GM10266 (cell line): ENCODE measurements around the gene TFG.

Experiments
- DNase-seq: peaks from one replicate; pipeline ENCODE4 v3.0.0; 2012; ENCODE audit errors: extremely low spot score
- TF ChIP-seq, protein P1 (sequence below): IDR thresholded peaks from 2 replicates; pipeline ENCODE4 v1.5.1; 2012; ENCODE audit warnings: mild to moderate bottlenecking, low read depth; ENCODE audit not compliant: control insufficient read depth, insufficient read depth; ENCODE audit errors: missing control alignments

The TFG gene

DNA sequence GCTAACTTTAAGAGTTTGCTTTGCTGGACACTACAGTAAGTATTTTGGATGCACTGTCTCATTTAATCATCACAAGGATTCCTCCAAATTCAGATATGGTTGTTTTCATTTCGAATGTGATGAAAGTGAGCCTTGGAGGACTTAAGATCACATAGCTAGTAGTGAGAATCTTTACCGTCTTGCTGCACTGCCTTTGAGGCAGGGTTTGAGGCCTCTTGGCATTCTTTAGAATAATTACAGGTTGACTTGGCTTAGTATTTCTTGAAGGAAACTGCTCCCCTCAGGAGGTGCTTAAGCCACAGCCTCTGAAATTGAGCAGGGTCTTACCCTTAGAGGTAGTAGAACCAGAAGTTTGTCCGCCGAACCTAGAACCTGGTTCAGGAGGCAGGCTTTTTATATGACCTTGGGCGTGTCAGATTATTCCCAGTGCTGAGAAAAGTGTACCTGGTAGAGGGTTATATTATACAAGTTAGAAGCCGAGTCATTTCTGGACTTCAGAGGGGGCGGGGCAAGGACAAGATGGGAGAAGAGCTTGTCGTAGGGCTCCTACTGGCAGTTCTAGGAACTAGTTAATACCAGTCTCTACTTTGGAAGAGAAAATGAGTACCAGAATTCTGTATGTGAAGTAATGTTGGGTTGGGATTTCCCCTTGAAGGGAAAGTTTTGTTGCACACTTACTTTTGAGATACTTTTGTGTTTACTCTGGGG, 1.1 kb downstream of the TFG start:
- peak; percentile 66 for DNase-seq
- TF ChIP-seq, protein P1, sequence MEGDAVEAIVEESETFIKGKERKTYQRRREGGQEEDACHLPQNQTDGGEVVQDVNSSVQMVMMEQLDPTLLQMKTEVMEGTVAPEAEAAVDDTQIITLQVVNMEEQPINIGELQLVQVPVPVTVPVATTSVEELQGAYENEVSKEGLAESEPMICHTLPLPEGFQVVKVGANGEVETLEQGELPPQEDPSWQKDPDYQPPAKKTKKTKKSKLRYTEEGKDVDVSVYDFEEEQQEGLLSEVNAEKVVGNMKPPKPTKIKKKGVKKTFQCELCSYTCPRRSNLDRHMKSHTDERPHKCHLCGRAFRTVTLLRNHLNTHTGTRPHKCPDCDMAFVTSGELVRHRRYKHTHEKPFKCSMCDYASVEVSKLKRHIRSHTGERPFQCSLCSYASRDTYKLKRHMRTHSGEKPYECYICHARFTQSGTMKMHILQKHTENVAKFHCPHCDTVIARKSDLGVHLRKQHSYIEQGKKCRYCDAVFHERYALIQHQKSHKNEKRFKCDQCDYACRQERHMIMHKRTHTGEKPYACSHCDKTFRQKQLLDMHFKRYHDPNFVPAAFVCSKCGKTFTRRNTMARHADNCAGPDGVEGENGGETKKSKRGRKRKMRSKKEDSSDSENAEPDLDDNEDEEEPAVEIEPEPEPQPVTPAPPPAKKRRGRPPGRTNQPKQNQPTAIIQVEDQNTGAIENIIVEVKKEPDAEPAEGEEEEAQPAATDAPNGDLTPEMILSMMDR: peak; percentile 19

DNA sequence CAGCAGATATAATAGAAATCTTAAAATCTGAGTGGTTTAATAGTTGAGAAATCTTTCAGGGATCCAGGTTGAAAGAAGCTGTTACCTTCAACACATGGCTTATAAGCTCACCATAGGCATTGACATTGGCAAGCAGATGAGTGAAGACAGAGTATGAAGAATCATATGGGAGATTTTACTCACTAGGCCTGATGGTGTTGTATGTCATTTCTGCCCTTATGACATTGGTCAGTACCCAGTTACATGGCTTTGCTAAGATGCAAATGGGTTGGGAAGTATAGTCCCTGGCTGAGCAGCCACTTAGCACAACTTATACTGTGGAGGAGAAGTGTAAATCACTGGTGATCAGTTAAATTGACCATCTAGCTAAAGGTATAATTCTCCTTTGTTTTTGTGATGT, 5.9 kb downstream of the TFG start:
- TF ChIP-seq, protein P1: no peak
- no peak for DNase-seq

DNA sequence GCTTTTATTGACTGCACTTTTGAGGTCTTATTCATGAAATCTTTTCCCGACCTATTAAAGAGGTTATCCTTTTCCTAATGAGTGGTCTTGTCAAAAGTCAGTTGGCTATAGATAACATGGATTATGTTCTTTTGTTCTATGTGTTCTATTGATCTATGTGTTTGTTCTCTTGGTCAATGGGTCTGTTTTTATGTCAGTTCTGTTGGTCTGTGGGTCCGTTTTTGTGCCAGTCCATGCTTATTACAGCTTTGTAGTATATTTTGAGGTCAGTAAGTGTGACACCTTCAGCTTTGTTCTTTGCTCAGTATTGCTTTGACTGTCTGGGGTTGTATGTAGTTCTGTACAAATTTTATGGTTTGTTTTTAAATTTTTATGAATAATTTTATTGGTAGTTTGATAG, 7.8 kb downstream of the TFG start:
- TF ChIP-seq, protein P1: no peak
- DNase-seq: no peak

DNA sequence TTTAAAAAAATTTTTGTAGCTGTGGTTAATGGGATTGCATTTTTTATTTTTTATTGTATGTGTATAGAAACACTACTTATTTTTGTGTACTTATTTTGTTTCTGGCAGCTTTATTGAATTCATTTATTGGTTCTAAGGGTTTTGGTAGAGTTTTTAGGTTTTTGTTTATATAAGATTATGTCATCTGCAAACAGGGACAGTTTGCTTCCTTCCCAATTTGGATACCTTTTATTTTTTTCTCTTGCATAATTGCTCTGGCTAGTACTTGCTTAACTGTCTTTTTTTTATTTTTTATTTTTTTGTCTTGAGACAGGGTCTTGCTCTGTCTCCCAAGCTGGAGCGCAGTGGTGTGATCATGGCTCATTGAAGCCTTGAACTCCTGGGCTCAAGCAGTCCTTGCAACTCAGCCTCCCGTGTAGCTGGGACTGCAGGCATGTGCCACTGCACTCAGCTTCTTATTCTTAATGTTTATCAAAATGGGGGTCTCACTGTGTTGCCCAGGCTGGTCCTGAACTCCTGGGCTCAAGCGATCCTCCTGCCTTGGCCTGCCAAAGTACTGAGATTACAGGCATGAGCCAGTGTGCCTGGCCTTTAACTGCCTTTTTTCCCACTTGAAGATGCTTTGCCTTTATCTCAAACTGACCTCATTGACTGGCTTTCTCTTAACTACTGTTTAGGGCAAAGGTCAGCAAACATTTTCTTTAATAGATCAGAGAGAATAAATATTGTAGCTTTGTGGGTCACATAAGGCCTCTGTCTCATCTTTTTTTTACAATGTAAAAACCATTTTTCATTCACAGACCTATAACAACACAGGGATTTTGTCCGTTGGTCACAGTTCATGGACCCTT, 8.6 kb downstream of the TFG start:
- TF ChIP-seq, protein P1: no peak
- DNase-seq: no peak

DNA sequence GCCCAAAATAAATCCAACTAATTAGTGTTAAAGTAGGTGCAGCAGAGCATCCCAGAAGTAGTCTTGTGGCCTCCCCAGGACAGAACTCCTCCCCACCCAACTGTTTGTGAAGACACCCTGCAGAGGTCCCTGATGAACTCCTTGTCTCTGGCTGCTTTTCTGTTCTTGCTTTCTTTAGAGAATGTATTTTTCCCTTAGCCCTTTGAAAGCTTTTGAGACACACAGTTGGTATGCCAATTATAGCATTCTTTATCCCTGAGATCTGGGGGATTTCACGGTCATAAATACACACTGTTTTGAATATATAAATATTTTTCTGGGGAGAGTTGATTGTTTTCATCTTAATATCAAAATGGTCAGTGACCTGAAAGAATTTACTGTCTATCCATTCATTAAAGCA, 9.8 kb downstream of the TFG start:
- TF ChIP-seq, protein P1: no peak
- DNase-seq: no peak

DNA sequence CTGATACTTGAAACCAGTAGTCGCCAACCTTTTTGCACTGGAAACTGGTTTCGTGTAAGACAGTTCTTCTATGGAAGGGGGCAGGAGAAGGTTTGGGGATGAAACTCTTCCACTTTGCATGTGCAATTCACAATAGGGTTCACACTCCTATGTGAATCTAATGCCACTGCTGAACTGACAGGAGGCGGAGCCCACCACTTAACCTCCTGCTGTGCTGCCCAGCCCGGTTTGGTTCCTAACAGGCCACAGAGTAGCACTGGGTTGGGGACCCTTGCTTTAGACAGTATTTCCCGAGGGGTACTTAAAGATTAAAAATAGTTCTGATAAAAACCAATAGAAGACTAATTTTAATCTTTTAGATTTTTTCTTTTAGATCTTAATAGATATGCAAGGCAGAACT, 11.1 kb downstream of the TFG start:
- TF ChIP-seq, protein P1: no peak
- DNase-seq: no peak
